AG10803 (cell line): ENCODE results near the gene MRPL18.
"Not testable (repeated sequence)": the region's sequence is repeated elsewhere in the genome, so short reads cannot be mapped to it uniquely, and the experiment has no call there.

Source experiments
- DNase-seq: peaks from one replicate; pipeline ENCODE4 v3.0.0; 2010; ENCODE audit warnings: low read depth
- H3K4me3 ChIP-seq: 2 replicates; pipeline ENCODE4 v1.5.1; 2011; ENCODE audit warnings: mild to moderate bottlenecking, low read length, control low read depth
- CTCF ChIP-seq: conservative IDR thresholded peaks from 2 replicates; pipeline ENCODE4 v1.5.1; 2011; ENCODE audit warnings: mild to moderate bottlenecking, low read length, control low read depth, inconsistent platforms

The MRPL18 gene

GRCh38 chr6:159806021-159806458 is 15.8 kb downstream of the MRPL18 start:
- peak; percentile 9 for DNase-seq

GRCh38 chr6:159807150-159807858 is 17.0 kb downstream of the MRPL18 start:
- TF ChIP-seq CTCF: no peak
- no peak overlapping the region for H3K4me3 ChIP-seq
- no peak for DNase-seq

More at GRCh38 chr6:159806021-159806458, 15.8 kb downstream of the MRPL18 start:
- H3K4me3 ChIP-seq: no peak overlapping the region
- TF ChIP-seq CTCF: no peak

GRCh38 chr6:159808647-159809046 is 18.4 kb downstream of the MRPL18 start:
- no peak for DNase-seq
- no peak for TF ChIP-seq CTCF
- H3K4me3 ChIP-seq: no peak overlapping the region

- no peak for DNase-seq
- H3K4me3 ChIP-seq: no peak overlapping the region
- TF ChIP-seq CTCF: no peak
Measured at GRCh38 chr6:159809149-159809548, 18.9 kb downstream of the MRPL18 start.

- no peak overlapping the region for H3K4me3 ChIP-seq
- DNase-seq: no peak
- TF ChIP-seq CTCF: no peak
Measured at GRCh38 chr6:159813781-159814180, 23.5 kb downstream of the MRPL18 start.

- no peak for TF ChIP-seq CTCF
- DNase-seq: no peak
- no peak overlapping the region for H3K4me3 ChIP-seq
Measured at GRCh38 chr6:159815410-159815809, 25.1 kb downstream of the MRPL18 start.

- not testable (repeated sequence) for DNase-seq, H3K4me3 ChIP-seq
Measured at GRCh38 chr6:159816775-159817174, 26.5 kb downstream of the MRPL18 start.
